Common myeloid progenitor, CD34-positive (primary cell): ENCODE results near the gene COP1.
"Not testable (repeated sequence)": the region's sequence is repeated elsewhere in the genome, so short reads cannot be mapped to it uniquely, and the experiment has no call there.

Experiments
- CTCF ChIA-PET: fragments of 350-600 bp; sonication (Branson Sonifier 250); formaldehyde crosslinking; loops from one replicate; lab custom pipeline; 2021; ENCODE audit warnings: antibody characterized with exemption; lab: Charles Lee
- POLR2A ChIA-PET: fragments of 350-600 bp; sonication (Branson Sonifier 250); formaldehyde crosslinking; loops from one replicate; lab custom pipeline; 2021; ENCODE audit warnings: antibody characterized with exemption; lab: Charles Lee
- DNase-seq, 3 donors: peaks; one replicate each; pipeline versions ENCODE4 v3.0.0 to v3.0.0-alpha.2; 2013
- H3K27ac ChIP-seq, 2 experiments: 1 replicate in 1 of 2; 2 replicates in 1 of 2; pipeline ENCODE4 v1.7.0; 2013; ENCODE audit warnings: inconsistent platforms in 2 of 2, low read length in 2 of 2, mild to moderate bottlenecking in 2 of 2, low read depth in 1 of 2, moderate library complexity in 1 of 2; ENCODE audit not compliant: severe bottlenecking in 2 of 2, insufficient read depth in 1 of 2, poor library complexity in 1 of 2
- H3K27me3 ChIP-seq, 5 experiments: replicated peaks in 2 of 5; 1 replicate in 3 of 5; 2 replicates in 2 of 5; pipeline versions ENCODE4 v1.6.1 to v1.7.0; 2013; ENCODE audit warnings: low read length in 4 of 5, mild to moderate bottlenecking in 2 of 5, moderate library complexity in 2 of 5, inconsistent platforms in 1 of 5; ENCODE audit not compliant: insufficient read depth in 5 of 5, control insufficient read depth in 4 of 5
- H3K36me3 ChIP-seq, 4 experiments: 1 replicate in 2 of 4; 2 replicates in 2 of 4; pipeline versions ENCODE4 v1.6.1 to v1.7.0; 2013; ENCODE audit warnings: low read length in 3 of 4, control low read depth in 1 of 4, mild to moderate bottlenecking in 1 of 4; ENCODE audit not compliant: control insufficient read depth in 4 of 4, insufficient read depth in 4 of 4
- H3K4me1 ChIP-seq, 4 experiments: 1 replicate in 3 of 4; 2 replicates in 1 of 4; pipeline versions ENCODE4 v1.6.1 to v1.7.1; 2013; ENCODE audit warnings: low read length in 3 of 4, mild to moderate bottlenecking in 3 of 4, control low read depth in 1 of 4, inconsistent platforms in 1 of 4, moderate library complexity in 1 of 4; ENCODE audit not compliant: control insufficient read depth in 4 of 4, insufficient read depth in 4 of 4; ENCODE audit errors: control extremely low read depth in 1 of 4
- H3K4me3 ChIP-seq, 7 experiments: 1 replicate in 4 of 7; 2 replicates in 3 of 7; pipeline versions ENCODE4 v1.5.1 to v1.7.0; 2013; ENCODE audit warnings: mild to moderate bottlenecking in 7 of 7, low read length in 6 of 7, moderate library complexity in 6 of 7, inconsistent platforms in 2 of 7, low read depth in 2 of 7, control low read depth in 1 of 7; ENCODE audit not compliant: insufficient read depth in 4 of 7, control insufficient read depth in 1 of 7; ENCODE audit errors: extremely low read depth in 1 of 7
- H3K9me3 ChIP-seq, 5 experiments: 1 replicate in 4 of 5; 2 replicates in 1 of 5; pipeline versions ENCODE4 v1.6.1 to v1.7.1; 2013; ENCODE audit warnings: low read length in 4 of 5, mild to moderate bottlenecking in 2 of 5, inconsistent platforms in 1 of 5, low read depth in 1 of 5, moderate library complexity in 1 of 5; ENCODE audit not compliant: control insufficient read depth in 4 of 5, insufficient read depth in 2 of 5; ENCODE audit errors: control extremely low read depth in 1 of 5
- WGBS: methylation state at CpG from one replicate; pipeline ENCODE4 v1.1.5; 2013; ENCODE audit not compliant: insufficient coverage; 5-methylcytosine and 5-hydroxymethylcytosine counted together

Gene COP1

GRCh38 chr1:176110203-176110602, 96.9 kb downstream of the COP1 start:
- ChIA-PET CTCF (no interaction called here), POLR2A (no interaction called here)
- no peaks in the 10 kb centered on the region for H3K27me3 ChIP-seq
- H3K27ac ChIP-seq: no peak overlapping the region
- H3K4me1 ChIP-seq: no peaks in the 10 kb centered on the region
- no peak for DNase-seq
- 100% methylated on average over 1 of the region's 1 CpG for WGBS
- H3K9me3 ChIP-seq: peaks cover 0 to 21% (median 7%) of the 10 kb centered on the region in 5 experiments
- no peak overlapping the region for H3K4me3 ChIP-seq
- H3K36me3 ChIP-seq: peaks cover 7 to 74% (median 11%) of the 10 kb centered on the region in 4 experiments

- 100% methylated on average over 1 of the region's 1 CpG for WGBS
- POLR2A ChIA-PET: interaction anchor here (1.1 kb wide), 1 partner anchor 51 kb away, joined by 3 read pairs; no protein-coding TSS in a partner anchor
- Histone ChIP-seq H3K4me3 (no peak overlapping the region), H3K9me3 (peaks cover 3 to 53% (median 18%) of the 10 kb centered on the region in 5 experiments), H3K36me3 (peaks cover 12 to 78% (median 24%) of the 10 kb centered on the region in 4 experiments), H3K27ac (no peak overlapping the region), H3K4me1 (no peaks in the 10 kb centered on the region), H3K27me3 (no peaks in the 10 kb centered on the region)
- DNase-seq: no peak
- CTCF ChIA-PET: interaction anchor here (1.5 kb wide), 1 partner anchor 15 kb away, joined by 4 read pairs; no protein-coding TSS in a partner anchor
These were observed 104.2 kb downstream of the COP1 start for GRCh38 chr1:176102768-176103350.

- WGBS: 100% methylated on average over 1 of the region's 5 CpGs
- ChIA-PET CTCF (interaction anchor here (1.2 to 1.5 kb wide), 2 partner anchors 9 to 16 kb away, joined by 3 to 4 read pairs; no protein-coding TSS in a partner anchor), POLR2A (interaction anchor here (1.1 kb wide), 1 partner anchor 52 kb away, joined by 3 read pairs; no protein-coding TSS in a partner anchor)
- DNase-seq: no peak
- Histone ChIP-seq H3K4me1 (no peaks in the 10 kb centered on the region), H3K27me3 (no peaks in the 10 kb centered on the region), H3K36me3 (peaks cover 12 to 82% (median 24%) of the 10 kb centered on the region in 4 experiments), H3K4me3 (no peak overlapping the region), H3K27ac (no peak overlapping the region), H3K9me3 (peaks cover 3 to 60% (median 18%) of the 10 kb centered on the region in 5 experiments)
These were observed 105.0 kb downstream of the COP1 start for GRCh38 chr1:176101951-176102642.

GRCh38 chr1:176098560-176098959, 108.5 kb downstream of the COP1 start:
- no peak overlapping the region for H3K4me3 ChIP-seq
- H3K36me3 ChIP-seq: peaks cover 13 to 91% (median 27%) of the 10 kb centered on the region in 4 experiments
- H3K27me3 ChIP-seq: no peaks in the 10 kb centered on the region
- no CpG with 5 or more reads among the region's 2 CpGs for WGBS
- ChIA-PET POLR2A (no interaction called here), CTCF (no interaction called here)
- no peaks in the 10 kb centered on the region for H3K4me1 ChIP-seq
- peaks cover 4 to 75% (median 20%) of the 10 kb centered on the region in 5 experiments for H3K9me3 ChIP-seq
- DNase-seq: peak in 2 of 3 donors; percentile 6 to 10
- H3K27ac ChIP-seq: no peak overlapping the region

- POLR2A ChIA-PET: no interaction called here
- WGBS: 100% methylated on average over 1 of the region's 3 CpGs
- Histone ChIP-seq H3K36me3 (peaks cover 13 to 77% (median 20%) of the 10 kb centered on the region in 4 experiments), H3K4me3 (no peak overlapping the region), H3K27me3 (no peaks in the 10 kb centered on the region), H3K9me3 (peaks cover 3 to 62% (median 18%) of the 10 kb centered on the region in 5 experiments), H3K4me1 (no peaks in the 10 kb centered on the region), H3K27ac (no peak overlapping the region)
- CTCF ChIA-PET: no interaction called here
- no peak for DNase-seq
These were observed 111.1 kb downstream of the COP1 start for GRCh38 chr1:176096015-176096414.

- POLR2A ChIA-PET: interaction anchor here (0.6 kb wide), 1 partner anchor 569 kb away, joined by 3 read pairs; no protein-coding TSS in a partner anchor
These were observed 116.3 kb downstream of the COP1 start for GRCh38 chr1:176090766-176091165.

GRCh38 chr1:176087746-176088145, 119.3 kb downstream of the COP1 start:
- CTCF ChIA-PET, H3K4me1 ChIP-seq, H3K27ac ChIP-seq, H3K4me3 ChIP-seq, H3K27me3 ChIP-seq, POLR2A ChIA-PET, DNase-seq: not testable (repeated sequence)
- WGBS: 100% methylated on average over 1 of the region's 3 CpGs
- peaks cover 3 to 22% (median 6%) of the 10 kb centered on the region in 4 experiments for H3K36me3 ChIP-seq
- H3K9me3 ChIP-seq: peaks cover 0 to 12% (median 3%) of the 10 kb centered on the region in 5 experiments

More at GRCh38 chr1:176090766-176091165, 116.3 kb downstream of the COP1 start:
- DNase-seq: no peak
- H3K27me3 ChIP-seq: no peaks in the 10 kb centered on the region
- no peak overlapping the region for H3K4me3 ChIP-seq
- no CpG with 5 or more reads among the region's 1 CpG for WGBS
- H3K27ac ChIP-seq: no peak overlapping the region
- H3K36me3 ChIP-seq: peaks cover 0 to 36% (median 4%) of the 10 kb centered on the region in 4 experiments
- H3K9me3 ChIP-seq: peaks cover 0 to 23% (median 6%) of the 10 kb centered on the region in 5 experiments
- no peaks in the 10 kb centered on the region for H3K4me1 ChIP-seq
- CTCF ChIA-PET: no interaction called here
